EH (cell line): Measurements from ENCODE around the gene ATP8B2.

Experiments used
- DNase-seq: peaks from one replicate; pipeline ENCODE4 v3.0.0-alpha.2; 2015; ENCODE audit warnings: low read depth

Gene ATP8B2

GRCh38 chr1:154398678-154399077, 73.4 kb downstream of the ATP8B2 start:
- DNase-seq, result no peak

- DNase-seq, result no peak
Observed at GRCh38 chr1:154400381-154400801, 75.1 kb downstream of the ATP8B2 start.
